ENCODE measurements around the gene ATOSA.

GRCh38 chr15:52706091-52706490 lies 26.9 kb upstream of the ATOSA start:
- no peak for TF ChIP-seq EZH2 (IDR thresholded peaks at IDR 0.05)
- TF ChIP-seq CTCF (IDR thresholded peaks at IDR 0.05), result no peak
